HG02840 (cell line): ENCODE results near the gene LETMD1.

Source experiments
- ATAC-seq: cut with Tn5 transposase; IDR thresholded peaks from one replicate; pipeline ENCODE4 v1.9.1; 2021; ENCODE audit warnings: mild to moderate bottlenecking, moderate library complexity, moderate number of reproducible peaks; ENCODE audit not compliant: unreplicated experiment, low FRiP score

The LETMD1 gene

GRCh38 chr12:51025338-51025835 is 22.7 kb upstream of the LETMD1 start:
- ATAC-seq, result no peak

- peak; percentile 90 for ATAC-seq
These were observed 22.1 kb upstream of the LETMD1 start, which contains the start of gene SLC11A2 for GRCh38 chr12:51025836-51026638. Gene SLC11A2 (minus strand): TSS chr12:51026384. CDS start chr12:51010728, 15,656 bp downstream.

- ATAC-seq, result no peak
These were observed 20.7 kb upstream of the LETMD1 start for GRCh38 chr12:51027342-51027835.

GRCh38 chr12:51028126-51028812 is 19.9 kb upstream of the LETMD1 start:
- no peak for ATAC-seq

GRCh38 chr12:51028813-51029150 is 19.3 kb upstream of the LETMD1 start:
- ATAC-seq, result no peak

GRCh38 chr12:51033048-51033447 is 15.1 kb upstream of the LETMD1 start:
- ATAC-seq, result no peak

- ATAC-seq, result no peak
These were observed 14.6 kb upstream of the LETMD1 start for GRCh38 chr12:51033457-51034089.

GRCh38 chr12:51036279-51036678 is 11.8 kb upstream of the LETMD1 start:
- ATAC-seq, result no peak

GRCh38 chr12:51048661-51049251 is 629 bp downstream of the LETMD1 start:
- ATAC-seq, result no peak

- no peak for ATAC-seq
These were observed 1.4 kb downstream of the LETMD1 start for GRCh38 chr12:51049525-51049924.

GRCh38 chr12:51051787-51052186 is 3.7 kb downstream of the LETMD1 start:
- no peak for ATAC-seq

GRCh38 chr12:51055060-51055459 is 6.9 kb downstream of the LETMD1 start:
- ATAC-seq, result no peak

GRCh38 chr12:51056242-51056641 is 8.1 kb downstream of the LETMD1 start:
- no peak for ATAC-seq

- no peak for ATAC-seq
These were observed 11.0 kb downstream of the LETMD1 start for GRCh38 chr12:51059086-51059485.

- no peak for ATAC-seq
These were observed 14.7 kb downstream of the LETMD1 start for GRCh38 chr12:51062631-51063397.

GRCh38 chr12:51065530-51065929 is 17.4 kb downstream of the LETMD1 start:
- no peak for ATAC-seq

GRCh38 chr12:51067229-51067628 is 19.1 kb downstream of the LETMD1 start:
- ATAC-seq, result no peak

GRCh38 chr12:51067771-51068170 is 19.6 kb downstream of the LETMD1 start:
- ATAC-seq, result no peak

- no peak for ATAC-seq
These were observed 21.9 kb downstream of the LETMD1 start for GRCh38 chr12:51070004-51070403.

GRCh38 chr12:51071663-51072062 is 23.5 kb downstream of the LETMD1 start:
- ATAC-seq, result no peak
